ENCODE measurements around the gene CHCHD3. TPM values are rescaled to one million over a fixed set of nuclear protein-coding genes. Genes with fewer than 3 reads are reported as not detected.
"Not testable (repeated sequence)": the region's sequence is repeated elsewhere in the genome, so short reads cannot be mapped to it uniquely, and the experiment has no call there.

Gene CHCHD3
- total RNA-seq, 1 donor: 104 TPM

- H3K4me3 ChIP-seq (ENCODE audit: low read depth, low read length): no peak overlapping the region
- DNase-seq (ENCODE audit: low read depth): no peak
- TF ChIP-seq CTCF (IDR thresholded peaks at IDR 0.05; ENCODE audit: insufficient read depth, low read depth, low read length): no peak
Observed at GRCh38 chr7:133040178-133040577, 41.7 kb downstream of the CHCHD3 start.

- DNase-seq (ENCODE audit: low read depth): no peak
- no peak overlapping the region for H3K4me3 ChIP-seq (ENCODE audit: low read depth, low read length)
- TF ChIP-seq CTCF (IDR thresholded peaks at IDR 0.05; ENCODE audit: insufficient read depth, low read depth, low read length): no peak
Observed at GRCh38 chr7:133039614-133040013, 42.3 kb downstream of the CHCHD3 start.

- no peak for DNase-seq (ENCODE audit: low read depth)
- TF ChIP-seq CTCF (IDR thresholded peaks at IDR 0.05; ENCODE audit: insufficient read depth, low read depth, low read length): no peak
- no peak overlapping the region for H3K4me3 ChIP-seq (ENCODE audit: low read depth, low read length)
Observed at GRCh38 chr7:133036289-133036688, 45.6 kb downstream of the CHCHD3 start.

- H3K4me3 ChIP-seq (ENCODE audit: low read depth, low read length); DNase-seq (ENCODE audit: low read depth): not testable (repeated sequence)
Observed at GRCh38 chr7:133035240-133035639, 46.6 kb downstream of the CHCHD3 start.

- no peak overlapping the region for H3K4me3 ChIP-seq (ENCODE audit: low read depth, low read length)
- DNase-seq (ENCODE audit: low read depth): no peak
- no peak for TF ChIP-seq CTCF (IDR thresholded peaks at IDR 0.05; ENCODE audit: insufficient read depth, low read depth, low read length)
Observed at GRCh38 chr7:133030346-133030745, 51.5 kb downstream of the CHCHD3 start.

GRCh38 chr7:133029463-133029862 is 52.4 kb downstream of the CHCHD3 start:
- TF ChIP-seq CTCF (IDR thresholded peaks at IDR 0.05; ENCODE audit: insufficient read depth, low read depth, low read length): no peak
- H3K4me3 ChIP-seq (ENCODE audit: low read depth, low read length): no peak overlapping the region
- no peak for DNase-seq (ENCODE audit: low read depth)

GRCh38 chr7:133027397-133027796 is 54.5 kb downstream of the CHCHD3 start:
- no peak for DNase-seq (ENCODE audit: low read depth)
- no peak for TF ChIP-seq CTCF (IDR thresholded peaks at IDR 0.05; ENCODE audit: insufficient read depth, low read depth, low read length)
- H3K4me3 ChIP-seq (ENCODE audit: low read depth, low read length): no peak overlapping the region

All from fibroblast of villous mesenchyme (primary cell).